ENCODE results near the gene SRD5A1. TPM values are rescaled to one million over a fixed set of nuclear protein-coding genes. Genes with fewer than 3 reads are reported as not detected.

The SRD5A1 gene
- polyA plus RNA-seq, 1 experiment, result 20.9 TPM

- CTCF ChIA-PET, result no interaction called here
- no peak for TF ChIP-seq CTCF (IDR thresholded peaks at IDR 0.05; ENCODE audit: insufficient read depth, low read depth, low read length)
- POLR2A ChIA-PET, result interaction anchor here (0.6 kb wide), 1 partner anchor 8 kb away, joined by 5 read pairs; no protein-coding TSS in a partner anchor
Observed at GRCh38 chr5:6586647-6587042, 46.6 kb upstream of the SRD5A1 start.

GRCh38 chr5:6587171-6587570 lies 46.1 kb upstream of the SRD5A1 start:
- H3K27me3 ChIP-seq (ENCODE audit: control insufficient read depth, insufficient read depth, low read length), result peaks cover 18% of the 10 kb centered on the region
- no peak overlapping the region for H3K4me3 ChIP-seq (ENCODE audit: low read depth, low read length)
- POLR2A ChIA-PET, result no interaction called here
- DNase-seq (ENCODE audit: low read depth), result no peak
- no peak for TF ChIP-seq CTCF (IDR thresholded peaks at IDR 0.05; ENCODE audit: insufficient read depth, low read depth, low read length)
- H3K36me3 ChIP-seq (ENCODE audit: control insufficient read depth, insufficient read depth, low read length), result no peaks in the 10 kb centered on the region
- CTCF ChIA-PET, result interaction anchor here (1.1 kb wide), 1 partner anchor 9 kb away, joined by 4 read pairs; no protein-coding TSS in a partner anchor

More at GRCh38 chr5:6586647-6587042, 46.6 kb upstream of the SRD5A1 start:
- Histone ChIP-seq H3K4me3 (ENCODE audit: low read depth, low read length) (no peak overlapping the region), H3K27me3 (ENCODE audit: control insufficient read depth, insufficient read depth, low read length) (peaks cover 18% of the 10 kb centered on the region), H3K36me3 (ENCODE audit: control insufficient read depth, insufficient read depth, low read length) (no peaks in the 10 kb centered on the region)
- DNase-seq (ENCODE audit: low read depth), result no peak

GRCh38 chr5:6590581-6590980 lies 42.7 kb upstream of the SRD5A1 start:
- no peak for DNase-seq (ENCODE audit: low read depth)
- ChIA-PET CTCF (no interaction called here), POLR2A (no interaction called here)
- Histone ChIP-seq H3K4me3 (ENCODE audit: low read depth, low read length) (no peak overlapping the region), H3K36me3 (ENCODE audit: control insufficient read depth, insufficient read depth, low read length) (peaks cover 2% of the 10 kb centered on the region; the same call in 1 of the 2 replicates), H3K27me3 (ENCODE audit: control insufficient read depth, insufficient read depth, low read length) (0 out of 2 replicates have a peak, but pooled peaks cover 3% of the 10 kb centered on the region)
- no peak for TF ChIP-seq CTCF (IDR thresholded peaks at IDR 0.05; ENCODE audit: insufficient read depth, low read depth, low read length)

GRCh38 chr5:6591671-6592288 lies 41.5 kb upstream of the SRD5A1 start:
- no peak overlapping the region for H3K4me3 ChIP-seq (ENCODE audit: low read depth, low read length)
- TF ChIP-seq CTCF (IDR thresholded peaks at IDR 0.05; ENCODE audit: insufficient read depth, low read depth, low read length), result no peak
- DNase-seq (ENCODE audit: low read depth), result no peak
- H3K27me3 ChIP-seq (ENCODE audit: control insufficient read depth, insufficient read depth, low read length), result 0 out of 2 replicates have a peak, but pooled peaks cover 3% of the 10 kb centered on the region
- peaks cover 3% of the 10 kb centered on the region; the same call in 1 of the 2 replicates for H3K36me3 ChIP-seq (ENCODE audit: control insufficient read depth, insufficient read depth, low read length)
- ChIA-PET POLR2A (no interaction called here), CTCF (interaction anchor here (0.7 to 3.2 kb wide), 3 partner anchors 8 to 153 kb away, joined by 3 to 11 read pairs (median 3); no protein-coding TSS in a partner anchor)

GRCh38 chr5:6592601-6593000 lies 40.6 kb upstream of the SRD5A1 start:
- no peak for TF ChIP-seq CTCF (IDR thresholded peaks at IDR 0.05; ENCODE audit: insufficient read depth, low read depth, low read length)
- CTCF ChIA-PET, result interaction anchor here (3.2 kb wide), 1 partner anchor 10 kb away, joined by 11 read pairs; no protein-coding TSS in a partner anchor
- DNase-seq (ENCODE audit: low read depth), result peak; percentile 12
- no peaks in the 10 kb centered on the region for H3K27me3 ChIP-seq (ENCODE audit: control insufficient read depth, insufficient read depth, low read length)
- H3K4me3 ChIP-seq (ENCODE audit: low read depth, low read length), result no peak overlapping the region
- POLR2A ChIA-PET, result no interaction called here
- H3K36me3 ChIP-seq (ENCODE audit: control insufficient read depth, insufficient read depth, low read length), result peaks cover 4% of the 10 kb centered on the region
